GM21529 (cell line): ENCODE results near the gene ABL1.
A peak's percentile ranks its signal among the peaks of the same experiment; 100 is the strongest.
"Not testable (repeated sequence)": the region's sequence is repeated elsewhere in the genome, so short reads cannot be mapped to it uniquely, and the experiment has no call there.

Experiments
- ATAC-seq: cut with Tn5 transposase; IDR thresholded peaks from one replicate; pipeline ENCODE4 v1.9.1; 2021; ENCODE audit not compliant: unreplicated experiment

ABL1 gene

GRCh38 chr9:130834371-130835336, at the start of gene ABL1:
Gene ABL1, plus strand, starts transcription at chr9:130835254. Its CDS starts 193 bp downstream, at chr9:130835447.
- ATAC-seq, result peak; percentile 66

GRCh38 chr9:130785940-130786508, 49.0 kb upstream of the ABL1 start:
- ATAC-seq, result no peak

- no peak for ATAC-seq
Observed at GRCh38 chr9:130786526-130786925, 48.5 kb upstream of the ABL1 start.

DNA sequence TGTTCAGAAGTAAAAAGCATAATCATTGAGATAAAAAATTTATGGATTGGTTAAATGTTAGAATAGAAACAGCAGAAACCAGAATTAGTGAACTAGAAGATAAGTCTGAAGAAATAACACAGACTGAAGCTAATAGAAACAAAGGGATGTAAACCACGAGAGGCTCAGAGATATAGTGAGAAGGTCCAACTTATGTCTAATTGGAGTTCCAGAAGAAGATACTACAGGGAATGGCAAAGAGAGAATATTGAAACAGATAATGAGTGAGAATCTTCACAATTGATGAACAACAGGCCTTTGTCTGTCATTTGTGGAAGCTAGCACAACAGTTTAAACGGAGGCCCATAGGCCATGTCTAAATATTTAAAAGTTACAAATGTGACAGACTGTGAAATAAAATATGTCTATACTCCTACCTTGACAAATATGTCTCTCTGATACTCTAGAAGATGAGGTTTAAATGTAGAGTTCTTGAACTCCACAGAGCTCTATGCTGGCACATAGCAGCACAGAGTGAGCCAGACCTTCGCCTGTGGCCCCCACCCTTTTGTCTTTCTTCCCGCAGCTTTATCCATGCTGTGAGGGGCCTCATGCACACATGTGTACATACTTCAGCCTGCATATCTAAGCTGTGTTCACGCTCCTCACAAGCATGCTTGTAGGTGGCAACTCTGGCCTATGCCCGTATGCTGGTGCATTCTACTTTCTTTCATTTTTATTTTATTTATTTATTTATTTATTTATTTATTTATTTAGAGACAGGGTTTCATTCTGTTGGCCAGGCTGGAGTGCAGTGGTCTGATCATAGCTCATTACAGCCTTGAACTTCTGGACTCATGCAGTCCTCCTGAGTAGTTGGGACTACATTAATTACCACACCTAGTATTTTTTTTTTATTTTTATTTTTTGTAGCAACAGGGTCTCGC, 45.0 kb upstream of the ABL1 start:
- no peak for ATAC-seq

DNA sequence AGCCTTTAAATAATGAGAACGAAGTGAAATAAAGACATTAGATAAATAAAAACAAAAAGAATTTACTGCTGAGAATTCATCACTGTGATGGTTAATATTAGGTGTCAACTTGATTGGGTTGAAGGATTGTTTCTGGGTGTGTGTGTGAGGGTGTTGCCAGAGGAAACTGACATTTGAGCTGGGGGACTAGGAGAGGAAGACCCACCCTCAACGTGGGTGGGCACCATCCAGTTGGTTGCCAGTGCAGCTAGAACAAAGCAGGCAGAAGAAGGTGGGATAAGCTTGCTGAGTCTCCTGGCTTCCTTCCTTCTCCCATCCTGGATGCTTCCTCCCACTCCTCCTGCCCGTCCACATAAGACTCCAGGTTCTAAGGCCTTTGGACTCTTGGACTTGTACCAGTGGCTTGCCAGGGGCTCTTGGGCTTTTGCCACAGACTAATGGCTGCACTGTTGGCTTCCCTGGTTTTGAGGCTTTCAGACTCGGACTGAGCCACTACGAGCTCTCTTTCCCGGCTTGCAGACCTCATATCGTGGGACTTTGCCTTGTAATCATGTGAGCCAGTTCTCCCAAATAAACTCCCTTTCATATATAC, 43.7 kb upstream of the ABL1 start:
- no peak for ATAC-seq

DNA sequence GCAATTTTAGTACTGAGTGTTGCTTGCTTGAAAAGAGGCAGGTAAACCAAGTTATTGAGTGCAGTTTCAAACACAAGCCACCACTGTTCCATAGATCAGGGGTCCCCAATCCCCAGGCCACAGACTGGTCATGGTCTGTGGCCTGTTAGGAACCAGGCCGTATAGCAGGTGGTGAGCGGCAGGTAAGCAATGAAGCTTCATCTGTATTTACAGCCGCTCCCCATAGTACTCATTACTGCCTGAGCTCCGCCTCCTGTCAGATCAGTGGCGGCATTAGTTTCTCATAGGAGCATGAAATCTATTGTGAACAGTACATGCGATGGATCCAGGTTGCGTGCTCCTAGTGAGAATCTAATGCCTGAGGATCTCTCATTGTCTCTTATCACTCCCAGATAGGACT, 41.5 kb upstream of the ABL1 start:
- no peak for ATAC-seq

GRCh38 chr9:130794021-130794420, 41.0 kb upstream of the ABL1 start:
- ATAC-seq, result not testable (repeated sequence)

GRCh38 chr9:130794423-130794822, 40.6 kb upstream of the ABL1 start:
- not testable (repeated sequence) for ATAC-seq

DNA sequence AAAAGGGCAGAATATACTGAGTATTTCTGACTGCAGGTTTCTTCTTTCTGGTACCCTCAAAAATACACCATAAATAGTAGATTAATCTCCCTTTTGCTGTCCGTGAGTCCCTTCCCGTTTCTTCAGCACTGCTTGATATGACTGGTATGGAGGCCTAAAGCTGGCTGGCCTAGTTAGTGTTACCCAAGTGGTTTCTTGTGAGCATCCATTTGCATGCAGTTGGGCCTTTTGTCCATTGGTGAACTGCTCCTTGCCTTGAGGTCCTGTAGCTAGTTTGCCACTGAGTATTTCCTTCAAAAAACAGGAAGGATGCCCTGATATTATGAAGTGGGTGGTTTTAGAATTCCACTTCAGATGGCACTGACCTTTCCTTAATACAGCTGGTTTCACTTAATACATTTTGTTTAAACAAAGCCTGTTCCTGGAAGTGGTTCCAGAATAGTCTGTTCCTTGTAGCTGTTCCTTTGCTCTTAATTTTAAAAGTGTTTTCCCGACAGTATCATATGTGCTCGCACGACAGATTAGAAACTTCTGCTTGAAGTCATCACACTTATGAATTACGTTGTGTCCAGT, 40.0 kb upstream of the ABL1 start:
- no peak for ATAC-seq

- not testable (repeated sequence) for ATAC-seq
Observed at GRCh38 chr9:130803116-130803515, 31.9 kb upstream of the ABL1 start.

DNA sequence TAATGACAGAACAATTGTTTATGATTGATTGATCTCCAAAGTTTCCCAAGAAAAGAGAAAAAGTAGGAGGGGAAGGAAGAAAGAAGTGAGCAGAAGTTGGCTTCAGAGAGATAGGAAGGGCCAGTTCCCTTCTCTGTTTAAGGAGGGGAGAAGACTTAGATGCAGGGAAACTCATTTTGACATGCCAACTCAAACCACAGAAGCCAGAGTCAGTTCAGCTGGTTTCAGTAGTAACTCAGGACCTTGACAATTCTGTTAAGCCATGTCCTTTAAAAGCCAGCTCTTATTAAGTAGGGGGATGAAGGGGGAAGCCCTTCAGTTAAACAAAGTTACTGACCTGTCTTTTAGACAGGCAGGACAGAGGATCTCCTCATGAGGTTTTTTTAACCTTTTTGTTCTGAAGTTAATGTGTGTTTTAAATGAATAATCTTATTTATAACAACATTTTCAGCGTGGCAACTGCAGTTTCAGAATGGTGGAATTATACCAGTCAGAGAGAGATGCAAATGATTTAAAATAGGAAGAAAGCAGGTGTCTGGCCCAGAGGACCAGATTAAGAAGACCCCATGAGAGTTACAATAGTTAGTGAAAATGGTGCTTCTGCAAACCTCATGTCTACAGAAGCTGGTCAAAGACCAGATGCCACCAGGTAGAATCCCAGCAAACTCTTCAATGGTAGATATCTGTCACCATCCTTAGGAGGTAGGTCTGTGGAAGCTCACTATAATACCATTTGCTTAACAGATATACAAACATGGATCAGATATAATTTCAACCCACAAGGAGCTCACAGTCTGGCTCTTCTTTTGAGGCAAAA, 29.3 kb upstream of the ABL1 start:
- ATAC-seq, result peak; percentile 70

DNA sequence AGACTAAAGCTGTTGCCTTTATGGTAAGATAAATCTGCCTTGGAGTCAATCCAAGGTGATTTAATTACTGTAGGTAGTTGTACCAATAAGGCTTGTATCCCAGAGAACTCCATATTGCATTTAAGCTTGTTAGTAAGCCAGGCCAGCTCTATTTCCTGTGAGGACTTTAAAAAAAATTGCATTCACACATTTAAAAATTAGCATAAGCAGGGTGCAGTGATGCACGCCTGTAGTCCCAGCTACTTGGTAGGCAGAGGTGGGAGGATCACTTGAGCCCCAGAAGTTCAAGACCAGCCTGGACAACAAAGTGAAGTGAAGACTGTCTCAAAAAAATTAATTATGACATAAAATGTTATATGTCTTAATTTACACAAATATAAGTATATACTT, 28.7 kb upstream of the ABL1 start:
- ATAC-seq, result no peak

- ATAC-seq, result no peak
Observed at GRCh38 chr9:130810609-130811136, 24.4 kb upstream of the ABL1 start.

- no peak for ATAC-seq
Observed at GRCh38 chr9:130815242-130815808, 19.7 kb upstream of the ABL1 start.

DNA sequence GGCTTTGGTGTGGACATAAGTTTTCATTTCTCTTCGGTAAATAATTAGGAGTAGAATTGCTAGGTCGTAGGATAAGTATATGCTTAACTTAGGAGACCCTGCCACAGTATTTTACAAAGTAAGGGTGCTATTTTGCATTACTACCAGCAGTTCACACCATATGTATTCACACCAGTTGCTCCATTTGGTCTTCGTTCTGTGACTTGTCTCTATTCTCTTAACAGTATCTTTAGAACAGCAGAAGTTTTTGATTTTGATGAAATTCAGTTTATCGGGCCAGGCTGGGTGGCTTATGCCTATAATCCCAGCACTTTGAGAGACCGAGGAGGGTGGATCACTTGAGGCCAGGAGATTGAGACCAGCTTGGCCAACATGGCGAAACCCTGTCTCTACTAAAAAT, 17.1 kb upstream of the ABL1 start:
- no peak for ATAC-seq

DNA sequence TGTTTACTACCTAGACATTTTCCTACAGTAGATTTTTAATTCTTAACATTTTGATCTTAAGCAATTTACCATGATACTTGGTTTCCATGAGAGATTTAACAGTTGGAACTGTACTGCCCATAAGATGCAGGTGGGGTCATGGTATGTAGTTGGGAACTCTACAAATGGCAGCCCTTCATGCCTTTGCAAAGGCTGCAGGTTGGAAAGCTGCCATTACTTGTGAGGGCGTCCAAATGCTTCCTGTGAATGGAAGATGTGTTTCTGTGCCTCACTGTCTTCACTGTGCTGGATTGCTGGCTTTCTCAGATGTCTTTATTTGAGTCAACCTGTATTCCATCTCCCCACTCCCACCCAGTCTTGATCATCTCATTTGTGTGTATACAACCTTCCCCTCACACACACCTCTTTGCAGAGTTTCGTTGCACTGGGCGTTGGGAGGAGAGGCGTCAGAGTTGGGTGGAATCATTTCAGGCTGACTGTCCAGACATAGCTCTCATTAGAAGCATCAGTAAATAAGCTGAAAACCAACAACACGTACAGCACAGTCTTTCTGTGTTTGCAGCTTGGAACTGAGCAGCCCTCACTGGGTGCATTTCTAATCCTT, 14.8 kb upstream of the ABL1 start:
- no peak for ATAC-seq

DNA sequence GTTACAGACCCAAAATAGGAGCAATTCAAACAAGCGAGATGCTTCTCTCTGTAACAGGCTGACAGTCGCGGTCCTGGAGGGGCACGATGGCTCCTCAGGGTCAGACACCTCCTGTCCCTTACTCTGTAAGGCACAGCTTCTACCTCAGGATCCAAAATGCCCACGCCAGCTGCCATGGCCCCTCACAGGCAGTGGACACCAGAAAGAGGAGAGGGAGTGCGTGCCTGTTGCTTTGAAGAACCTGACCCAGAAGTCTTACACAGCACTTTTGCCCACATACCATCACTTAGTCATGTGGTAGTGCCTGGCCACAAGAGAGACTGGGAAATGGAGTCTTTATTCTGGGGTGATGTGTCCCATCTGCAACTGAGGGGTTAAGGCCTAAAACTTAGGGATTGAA, 11.6 kb upstream of the ABL1 start:
- ATAC-seq, result no peak

- no peak for ATAC-seq
Observed at GRCh38 chr9:130824079-130824478, 11.0 kb upstream of the ABL1 start.
